Stimulated activated CD8-positive, alpha-beta memory T cell treated with anti-CD3 and anti-CD28 coated beads, Interleukin-4, amount 100 ng/mL, for 4 hours (primary cell): ENCODE results near the gene TOB2.

ENCODE experiments used
- DNase-seq, 2 donors: peaks; one replicate each; pipeline ENCODE4 v3.0.0-alpha.2; 2020; ENCODE audit warnings: low read depth in 2 of 2, low spot score in 1 of 2

TOB2 gene

GRCh38 chr22:41446639-41447434 is at the start of gene TOB2:
Gene TOB2 (minus strand): TSS chr22:41446801. CDS start chr22:41437345, 9,456 bp downstream.
- peak; percentile 82 to 89 for DNase-seq

- no peak for DNase-seq
Measured at GRCh38 chr22:41491374-41492100, 44.9 kb upstream of the TOB2 start.

GRCh38 chr22:41488596-41489385 is 42.2 kb upstream of the TOB2 start:
- DNase-seq, result no peak

GRCh38 chr22:41488076-41488475 is 41.5 kb upstream of the TOB2 start:
- DNase-seq, result no peak

GRCh38 chr22:41487037-41487935 is 40.7 kb upstream of the TOB2 start:
- DNase-seq, result no peak

- no peak for DNase-seq
Measured at GRCh38 chr22:41485033-41485432, 38.4 kb upstream of the TOB2 start.

GRCh38 chr22:41482319-41482935 is 35.8 kb upstream of the TOB2 start:
- no peak for DNase-seq

- DNase-seq, result no peak
Measured at GRCh38 chr22:41481925-41482318, 35.3 kb upstream of the TOB2 start.

GRCh38 chr22:41481131-41481830 is 34.7 kb upstream of the TOB2 start:
- DNase-seq, result no peak

- no peak for DNase-seq
Measured at GRCh38 chr22:41480397-41480735, 33.8 kb upstream of the TOB2 start.

GRCh38 chr22:41479671-41480396 is 33.2 kb upstream of the TOB2 start:
- no peak for DNase-seq

- DNase-seq, result no peak
Measured at GRCh38 chr22:41478891-41479521, 32.4 kb upstream of the TOB2 start.

GRCh38 chr22:41478473-41478872 is 31.9 kb upstream of the TOB2 start:
- no peak for DNase-seq

GRCh38 chr22:41474872-41475451 is 28.4 kb upstream of the TOB2 start:
- DNase-seq, result no peak

GRCh38 chr22:41471568-41471967 is 25.0 kb upstream of the TOB2 start:
- DNase-seq, result no peak

- no peak for DNase-seq
Measured at GRCh38 chr22:41470886-41471285, 24.3 kb upstream of the TOB2 start.

GRCh38 chr22:41469218-41469851 is 22.7 kb upstream of the TOB2 start:
- no peak for DNase-seq
